ENCODE measurements around the gene STIM1.

The STIM1 gene

GRCh38 chr11:3831378-3832239 is 23.9 kb upstream of the STIM1 start:
- no peak for DNase-seq

- no peak for DNase-seq
These were observed 22.6 kb upstream of the STIM1 start for GRCh38 chr11:3832816-3833215.

DNA sequence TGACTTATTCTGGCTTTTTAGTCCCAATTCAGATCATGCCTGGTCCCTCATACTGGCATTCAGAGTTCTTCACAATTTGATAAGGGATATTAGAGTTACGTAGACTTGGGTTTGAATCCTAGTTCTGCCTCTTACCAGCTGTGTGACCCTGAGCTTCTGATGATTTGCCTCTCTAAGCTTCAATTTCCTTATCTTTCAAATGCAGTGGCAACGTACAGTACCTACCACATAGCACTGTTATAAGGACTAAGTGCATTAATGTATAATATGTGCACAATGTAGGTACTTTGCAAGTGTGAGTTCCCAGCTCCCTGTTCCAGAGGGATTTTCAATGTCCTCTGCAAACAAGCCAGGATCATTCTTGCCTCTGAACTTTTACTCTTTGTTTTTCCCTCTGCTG is 22.0 kb upstream of the STIM1 start:
- no peak for DNase-seq

GRCh38 chr11:3834349-3834663 is 21.2 kb upstream of the STIM1 start:
- DNase-seq = no peak

DNA sequence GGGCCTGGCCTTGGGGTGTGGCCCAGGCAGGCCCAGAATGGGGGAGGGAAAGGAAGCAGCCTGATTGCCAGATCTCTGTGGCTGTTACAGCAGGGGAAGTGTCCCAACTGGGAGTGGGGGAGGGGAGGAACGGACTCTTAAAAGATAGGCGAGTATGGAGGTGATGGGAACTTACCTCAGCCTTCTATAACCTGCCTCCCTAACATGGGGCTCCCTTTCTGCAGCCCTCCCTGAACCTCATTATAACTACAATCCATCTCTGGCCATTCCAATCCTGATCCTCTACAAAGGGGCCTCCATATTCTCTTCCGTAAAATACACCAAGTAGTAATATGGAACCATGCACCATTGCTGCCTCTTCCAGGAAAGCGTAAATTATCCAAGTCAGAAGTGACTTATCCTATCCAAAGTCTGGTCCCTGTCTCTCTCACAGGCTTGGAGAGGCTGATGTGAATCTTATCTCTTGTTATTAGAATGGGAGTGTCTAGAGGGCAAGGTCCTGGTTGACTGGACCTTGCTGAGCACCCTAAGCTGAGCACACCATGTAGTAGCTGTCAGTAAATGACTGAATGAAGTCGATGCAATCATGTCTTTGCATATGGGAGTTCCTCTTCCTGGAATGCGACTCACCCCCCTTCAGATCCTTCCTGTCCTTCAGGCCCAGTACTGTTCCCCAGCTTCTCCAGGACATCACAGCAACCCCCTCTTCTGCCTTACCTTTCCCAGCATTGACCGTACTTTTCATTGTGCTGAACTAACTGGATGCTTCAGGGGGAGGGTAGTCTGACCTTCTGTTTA is 20.6 kb upstream of the STIM1 start:
- DNase-seq = no peak

- DNase-seq = no peak
These were observed 19.7 kb upstream of the STIM1 start for GRCh38 chr11:3835751-3836150.

DNA sequence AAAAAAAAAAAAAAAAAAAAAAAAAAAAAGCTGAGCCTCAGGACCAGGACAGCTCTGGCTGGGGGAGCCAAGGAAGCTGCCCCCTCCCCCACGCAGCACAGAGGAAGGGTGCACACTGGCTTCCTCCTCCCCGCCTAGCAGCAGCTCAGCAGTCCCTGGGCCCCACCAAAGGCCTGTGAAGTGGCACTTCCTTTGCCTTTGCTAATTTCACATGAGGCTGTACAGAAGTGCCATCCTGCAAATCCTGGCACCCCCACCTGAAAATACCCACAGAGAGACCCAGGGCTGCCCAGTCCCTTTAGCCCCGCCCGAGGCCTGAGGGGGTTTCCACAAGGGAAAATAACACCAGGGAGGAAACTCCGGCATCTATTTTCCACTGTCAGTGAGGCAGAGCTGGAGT is 18.6 kb upstream of the STIM1 start:
- no peak for DNase-seq

- DNase-seq = no peak
These were observed 17.7 kb upstream of the STIM1 start for GRCh38 chr11:3837793-3838192.

GRCh38 chr11:3838504-3838903 is 17.0 kb upstream of the STIM1 start:
- no peak for DNase-seq

DNA sequence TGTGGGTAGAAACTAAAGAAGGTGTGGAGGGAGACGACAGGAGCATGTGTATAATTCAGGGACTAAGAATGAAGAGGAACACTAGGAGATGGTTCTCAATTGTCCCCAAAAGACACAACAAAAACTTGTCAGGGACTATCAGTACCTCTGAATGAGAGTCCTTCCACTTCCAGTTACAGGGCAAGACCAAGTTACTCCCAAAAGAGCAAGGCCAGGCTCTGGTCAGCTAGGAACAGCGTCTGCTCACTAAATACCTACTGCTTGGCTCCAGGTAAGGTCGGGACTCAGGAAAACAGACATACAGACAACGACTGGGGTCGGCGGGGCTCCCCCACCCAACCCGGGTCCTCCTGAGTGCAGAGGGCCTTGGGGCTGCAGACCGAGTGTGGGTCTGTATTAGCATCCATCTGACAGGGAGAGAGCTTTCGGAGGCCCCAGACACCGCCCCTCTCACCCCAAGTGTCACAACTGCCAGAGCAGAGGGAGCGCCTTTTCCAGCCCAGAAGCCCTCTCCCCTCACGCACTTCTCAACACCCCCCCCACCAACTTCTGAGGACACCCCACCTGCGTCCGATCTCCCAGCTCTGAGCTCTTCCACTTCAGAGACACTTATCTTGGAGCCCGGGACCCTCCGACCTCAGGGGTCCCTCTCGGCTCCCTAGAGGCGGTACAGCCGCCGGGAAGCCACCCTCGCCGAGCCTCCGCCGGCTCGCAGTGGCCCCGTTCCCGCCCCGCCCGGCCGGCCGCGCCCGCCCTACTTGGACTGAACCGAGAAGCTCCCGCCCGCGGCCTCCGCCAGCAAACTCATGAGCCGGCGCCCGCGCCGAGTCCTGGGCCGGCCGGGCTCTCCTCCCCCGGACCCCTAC is 15.2 kb upstream of the STIM1 start:
- no peak for DNase-seq

DNA sequence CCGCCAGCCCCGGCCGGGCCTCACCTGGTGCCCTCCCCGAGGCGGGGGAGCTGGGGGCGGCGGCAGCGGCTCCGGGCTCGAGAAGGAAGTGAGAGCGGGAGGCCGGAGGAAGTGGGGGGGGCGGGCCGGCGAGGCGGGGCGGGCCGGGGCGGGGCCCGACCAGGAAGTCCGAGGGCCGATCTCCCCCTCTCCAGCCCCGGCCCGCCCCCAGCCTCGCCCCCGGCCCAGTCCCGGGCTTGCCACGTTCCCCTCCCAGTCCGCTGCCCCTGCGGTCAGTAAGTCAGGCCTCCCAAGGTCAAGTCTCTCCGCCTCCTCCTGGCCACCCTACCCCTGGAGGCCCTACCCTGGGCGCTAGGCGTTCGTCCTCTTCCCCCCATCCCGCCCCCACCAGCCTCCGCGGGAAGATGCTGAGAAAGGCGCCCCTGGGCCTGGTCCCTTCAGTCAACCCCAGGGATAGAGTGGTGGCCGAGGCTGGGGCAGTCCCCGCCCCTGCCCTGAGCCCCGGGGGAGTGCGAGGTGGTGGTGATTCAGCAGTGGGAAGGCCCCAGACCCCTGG is 14.5 kb upstream of the STIM1 start, which contains the start of gene RHOG:
Gene RHOG (minus strand): TSS at position 90 of the 556 bp plus-strand sequence. CDS start 12,821 bp downstream, outside the sequence.
- DNase-seq = peak; percentile 63

- DNase-seq = peak; percentile 79 to 85
These were observed 13.8 kb upstream of the STIM1 start for GRCh38 chr11:3841426-3842350.

DNA sequence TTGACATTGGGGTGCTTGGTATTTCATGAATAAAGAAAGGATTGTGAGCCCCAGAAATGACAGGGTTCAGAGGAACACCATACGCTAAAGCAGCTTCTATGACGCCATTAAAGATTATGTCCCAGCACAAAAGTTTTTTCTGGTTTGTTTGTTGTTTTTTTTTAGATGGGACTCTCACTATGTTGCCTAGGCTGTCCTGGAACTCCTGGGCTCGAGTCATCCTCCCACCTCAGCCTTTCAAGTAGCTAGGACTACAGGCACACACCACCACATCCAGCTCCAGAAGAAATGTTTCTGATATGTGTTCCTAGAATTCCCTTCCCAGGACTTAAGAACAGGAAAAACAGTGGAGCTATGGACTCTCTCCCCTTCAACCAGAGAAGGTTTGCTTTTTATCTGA is 12.1 kb upstream of the STIM1 start:
- DNase-seq = no peak

GRCh38 chr11:3845246-3845645 is 10.2 kb upstream of the STIM1 start:
- no peak for DNase-seq

GRCh38 chr11:3845670-3846069 is 9.8 kb upstream of the STIM1 start:
- DNase-seq = no peak

DNA sequence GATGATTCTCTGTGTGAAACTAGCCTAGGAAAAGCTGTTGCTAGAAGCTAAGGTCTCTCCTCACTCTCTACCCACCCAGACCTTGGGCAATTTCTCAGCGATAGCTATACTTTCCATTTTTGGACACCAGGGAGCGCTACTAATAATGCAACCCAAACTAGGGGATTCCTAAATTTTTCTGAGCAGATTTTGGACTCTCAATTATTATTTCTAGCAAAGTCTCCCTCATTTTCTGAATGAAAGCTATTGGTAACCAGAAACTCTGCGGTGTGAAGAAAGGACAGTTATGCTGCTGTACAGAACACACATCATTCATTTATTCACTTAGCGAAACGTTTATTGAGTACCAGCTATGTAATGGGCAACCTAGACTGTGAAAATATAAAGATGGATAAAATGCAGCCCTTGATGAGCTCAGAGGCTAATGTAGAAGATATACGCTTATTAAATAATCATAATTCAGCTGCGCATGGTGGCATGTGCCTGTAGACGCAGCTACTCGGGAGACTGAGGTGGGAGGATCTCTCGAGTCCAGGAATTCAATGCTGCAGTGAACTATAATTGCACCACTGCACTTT is 6.1 kb upstream of the STIM1 start:
- peak; percentile 8 to 19 for DNase-seq

- no peak for DNase-seq
These were observed 2.0 kb upstream of the STIM1 start for GRCh38 chr11:3853545-3853842.

- no peak for DNase-seq
These were observed 1.4 kb upstream of the STIM1 start for GRCh38 chr11:3853899-3854659.

- DNase-seq = no peak
These were observed 846 bp upstream of the STIM1 start for GRCh38 chr11:3854660-3854976.

DNA sequence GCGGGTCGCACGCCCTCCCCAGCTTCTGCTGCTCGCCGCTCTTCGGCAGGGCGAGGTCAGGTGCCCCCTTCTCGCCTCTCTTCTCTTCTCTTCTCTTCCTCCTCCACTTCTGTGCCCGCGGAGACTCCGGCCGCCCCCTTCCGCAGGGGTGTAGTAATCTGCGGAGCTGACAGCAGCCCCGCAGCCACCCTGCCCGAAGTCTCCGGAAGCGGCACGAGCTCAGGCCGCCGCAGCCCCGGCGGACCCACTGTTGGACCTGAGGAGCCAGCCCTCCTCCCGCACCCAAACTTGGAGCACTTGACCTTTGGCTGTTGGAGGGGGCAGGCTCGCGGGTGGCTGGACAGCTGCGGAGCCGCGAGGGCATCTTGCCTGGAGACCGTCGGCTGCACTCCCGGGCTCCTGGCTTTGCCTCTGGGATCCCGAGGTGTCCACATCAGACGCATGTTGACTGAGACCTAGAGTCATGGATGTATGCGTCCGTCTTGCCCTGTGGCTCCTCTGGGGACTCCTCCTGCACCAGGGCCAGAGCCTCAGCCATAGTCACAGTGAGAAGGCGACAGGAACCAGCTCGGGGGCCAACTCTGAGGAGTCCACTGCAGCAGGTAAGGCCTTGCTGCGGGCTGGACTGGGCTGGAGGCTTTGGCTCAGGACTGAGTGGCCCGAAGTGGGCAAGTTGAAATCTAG is 486 bp downstream of the STIM1 start:
- DNase-seq = peak in 1 of 2 experiments; percentile 37

All from SHP77 (cell line).